HFF-Myc (cell line): ENCODE results near the gene CHKA.
A peak's percentile ranks its signal among the peaks of the same experiment; 100 is the strongest.

Experiments
- DNase-seq: peaks from one replicate; pipeline ENCODE4 v3.0.0-alpha.2; 2011; ENCODE audit warnings: low read depth; ENCODE audit errors: extremely low read depth
- H3K4me3 ChIP-seq: replicated peaks from 2 replicates; pipeline ENCODE4 v1.5.1; 2011; ENCODE audit warnings: low read depth, mild to moderate bottlenecking, control low read depth, low read length
- TF ChIP-seq, protein P1 (sequence below): IDR thresholded peaks from 2 replicates; pipeline ENCODE4 v1.5.1; 2012; ENCODE audit warnings: mild to moderate bottlenecking, low read depth, low read length, control low read depth; ENCODE audit errors: missing control alignments

Gene CHKA

GRCh38 chr11:68011051-68011943 lies 109.9 kb downstream of the CHKA start:
- peak overlapping the region; percentile 46 for H3K4me3 ChIP-seq
- no peak for DNase-seq

DNA sequence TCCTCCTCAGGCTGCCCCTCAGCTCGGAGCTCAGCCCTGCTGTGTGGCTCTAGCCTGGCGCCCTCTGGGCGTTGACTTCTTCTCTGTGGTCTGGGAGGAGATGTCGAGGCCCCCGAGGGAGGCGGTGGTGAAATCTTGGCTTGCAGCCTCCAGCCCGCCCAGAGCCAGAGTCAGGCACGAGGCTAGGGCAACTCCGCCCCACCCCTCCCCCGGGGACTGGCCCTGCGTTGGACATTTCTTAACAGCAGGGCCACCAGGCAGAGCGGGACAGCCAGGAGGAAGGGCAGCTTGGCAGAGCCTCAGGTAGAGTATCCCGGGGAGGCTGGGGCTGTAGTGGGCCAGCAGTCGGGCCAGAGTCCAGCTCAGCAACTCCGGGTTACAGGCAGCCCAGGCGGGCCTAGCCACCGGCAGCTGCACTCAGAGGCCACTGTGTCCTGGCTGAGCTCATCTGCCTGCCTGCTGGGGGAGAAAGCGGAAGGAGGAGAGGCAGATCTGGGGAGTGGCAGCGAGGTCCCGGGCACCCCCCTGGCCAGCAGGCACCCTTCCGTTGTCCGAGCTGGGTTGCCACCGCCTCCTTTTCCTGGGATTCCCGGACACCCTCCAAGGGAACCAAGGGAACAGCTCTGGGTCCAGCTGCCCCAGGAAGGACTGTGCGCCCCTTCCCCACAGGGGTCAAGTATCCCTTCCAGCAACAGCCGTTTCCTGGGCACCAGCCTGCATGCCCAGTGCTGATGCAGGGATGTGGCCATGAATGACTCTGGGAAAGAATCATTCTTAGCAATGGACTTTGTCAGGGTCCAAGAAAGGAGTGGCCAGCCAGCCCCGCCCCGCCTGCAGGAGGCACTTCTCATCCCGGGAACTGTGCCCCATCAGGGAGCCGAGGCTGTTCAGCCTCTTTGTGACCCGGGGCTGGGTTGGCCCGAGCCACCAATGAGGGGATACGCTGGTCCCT lies 110.8 kb downstream of the CHKA start, which contains the start of gene ALDH3B1:
Gene ALDH3B1, plus strand, starts transcription at position 238 of the 952 bp plus-strand sequence. CDS start 4,971 bp downstream, outside the sequence.
- TF ChIP-seq, protein P1, sequence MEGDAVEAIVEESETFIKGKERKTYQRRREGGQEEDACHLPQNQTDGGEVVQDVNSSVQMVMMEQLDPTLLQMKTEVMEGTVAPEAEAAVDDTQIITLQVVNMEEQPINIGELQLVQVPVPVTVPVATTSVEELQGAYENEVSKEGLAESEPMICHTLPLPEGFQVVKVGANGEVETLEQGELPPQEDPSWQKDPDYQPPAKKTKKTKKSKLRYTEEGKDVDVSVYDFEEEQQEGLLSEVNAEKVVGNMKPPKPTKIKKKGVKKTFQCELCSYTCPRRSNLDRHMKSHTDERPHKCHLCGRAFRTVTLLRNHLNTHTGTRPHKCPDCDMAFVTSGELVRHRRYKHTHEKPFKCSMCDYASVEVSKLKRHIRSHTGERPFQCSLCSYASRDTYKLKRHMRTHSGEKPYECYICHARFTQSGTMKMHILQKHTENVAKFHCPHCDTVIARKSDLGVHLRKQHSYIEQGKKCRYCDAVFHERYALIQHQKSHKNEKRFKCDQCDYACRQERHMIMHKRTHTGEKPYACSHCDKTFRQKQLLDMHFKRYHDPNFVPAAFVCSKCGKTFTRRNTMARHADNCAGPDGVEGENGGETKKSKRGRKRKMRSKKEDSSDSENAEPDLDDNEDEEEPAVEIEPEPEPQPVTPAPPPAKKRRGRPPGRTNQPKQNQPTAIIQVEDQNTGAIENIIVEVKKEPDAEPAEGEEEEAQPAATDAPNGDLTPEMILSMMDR = no peak
- peak within 1 kb of the TSS; percentile 46 for H3K4me3 ChIP-seq
- DNase-seq = peak; percentile 35

More at GRCh38 chr11:68011051-68011943, 109.9 kb downstream of the CHKA start:
- TF ChIP-seq, protein P1 = no peak

DNA sequence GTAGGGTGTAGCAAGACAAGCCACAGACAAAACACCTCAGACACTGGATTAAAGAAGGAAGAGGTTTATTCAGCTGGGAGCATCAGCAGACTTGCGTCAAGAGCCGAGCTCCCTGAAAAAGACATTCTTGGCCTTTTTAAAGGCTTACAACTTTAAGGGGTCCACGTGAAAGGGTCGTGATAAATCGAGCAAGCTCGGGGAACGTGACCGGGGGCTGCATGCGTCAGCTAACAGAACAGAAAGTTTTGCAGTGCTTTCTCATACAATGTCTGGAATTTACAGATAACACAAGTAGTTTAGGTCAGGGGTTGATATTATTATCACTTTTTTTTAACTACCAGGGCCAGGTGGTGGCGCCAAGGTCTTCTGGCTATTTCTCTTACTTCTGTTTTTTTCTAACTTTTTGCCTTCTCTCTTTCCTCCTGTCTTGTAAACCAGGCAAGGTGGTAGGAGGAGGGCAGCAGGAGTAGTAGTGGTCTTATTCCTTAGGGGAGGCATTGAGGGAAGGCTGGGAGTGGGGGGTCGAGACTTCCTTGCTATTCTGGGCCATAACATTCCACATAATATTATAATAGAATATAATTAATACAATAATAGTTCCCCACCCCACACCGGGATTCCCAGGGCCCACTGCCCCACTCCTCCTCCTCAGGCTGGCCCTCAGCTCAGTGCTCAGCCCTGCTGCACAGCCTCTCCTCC lies 111.6 kb downstream of the CHKA start:
- DNase-seq = no peak
- H3K4me3 ChIP-seq = peak overlapping the region; percentile 46
- TF ChIP-seq, protein P1 = peak; percentile 22

DNA sequence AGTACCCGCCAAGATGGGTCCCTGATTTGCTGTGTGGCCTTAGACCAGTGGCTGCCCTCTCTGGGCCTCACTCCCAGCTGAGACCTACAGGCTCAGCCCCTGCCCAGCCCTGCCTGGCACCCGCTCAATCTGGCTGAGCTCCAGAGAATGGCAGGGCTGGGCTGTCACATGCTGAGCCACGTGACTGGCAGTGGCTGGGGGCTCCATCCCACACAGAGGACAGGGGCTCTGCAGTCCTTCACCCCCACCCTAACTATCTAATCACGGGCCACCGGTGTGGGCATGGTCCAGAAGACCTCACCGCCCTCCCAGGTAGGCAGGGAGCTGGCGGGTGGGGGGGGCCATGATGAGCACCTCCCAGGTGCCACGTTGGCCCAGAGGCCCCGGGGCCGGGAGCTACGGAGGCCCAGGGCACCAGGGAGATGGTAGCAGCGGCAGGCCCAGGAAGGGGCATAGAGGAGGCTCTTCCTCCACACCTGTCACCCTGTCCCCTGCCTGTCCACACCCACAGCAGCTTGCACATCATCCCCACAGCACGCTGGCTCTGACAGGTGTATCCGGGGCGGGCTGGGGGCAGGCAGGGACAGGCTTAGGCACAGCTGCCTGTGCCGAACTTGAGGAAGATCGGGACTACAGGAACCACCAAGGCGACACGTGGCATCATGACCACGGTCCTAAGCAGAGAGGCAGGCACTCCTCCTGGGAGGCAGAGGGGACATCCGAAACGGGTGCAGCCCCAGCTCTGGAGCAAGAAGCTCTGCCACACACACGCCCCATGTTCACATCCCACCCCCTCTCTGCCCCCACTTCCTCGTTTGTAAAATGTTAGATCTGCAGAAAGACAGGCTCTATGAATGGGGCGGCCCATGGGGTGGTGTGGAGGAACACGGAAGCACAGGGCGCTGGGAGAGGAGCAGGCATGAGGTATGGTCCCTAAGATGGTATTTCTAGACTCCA lies 112.5 kb downstream of the CHKA start:
- TF ChIP-seq, protein P1 = no peak
- H3K4me3 ChIP-seq = no peak overlapping the region
- no peak for DNase-seq

- no peak for DNase-seq
- TF ChIP-seq, protein P1 = no peak
- no peak overlapping the region for H3K4me3 ChIP-seq
Measured at GRCh38 chr11:68007498-68008380, 113.4 kb downstream of the CHKA start.
